GM18951 (cell line): Measurements from ENCODE around the gene RNPC3.
"Not testable (repeated sequence)": the region's sequence is repeated elsewhere in the genome, so short reads cannot be mapped to it uniquely, and the experiment has no call there.

Experiments
- POLR2A ChIP-seq: IDR thresholded peaks from 4 replicates; pipeline ENCODE4 v1.6.1; 2011; ENCODE audit warnings: mild to moderate bottlenecking; ENCODE audit not compliant: insufficient read length, insufficient read depth; ENCODE audit errors: extremely low read depth
- in situ Hi-C: fragments of 300-500 bp; cut with MboI; formaldehyde crosslinking; loops from one replicate; pipeline ENCODE4 v1.12.0; 2022; ENCODE audit warnings: low sequenced_read_pairs, mixed read lengths, inconsistent platforms; ENCODE audit not compliant: unreplicated experiment

The RNPC3 gene

GRCh38 chr1:103520822-103521221 lies 4.7 kb upstream of the RNPC3 start:
- TF ChIP-seq POLR2A = no peak
- in situ Hi-C loops = loop anchor here (25.0 kb wide), 1 partner anchor 409 kb away; the partner anchor contains the start of gene COL11A1

DNA sequence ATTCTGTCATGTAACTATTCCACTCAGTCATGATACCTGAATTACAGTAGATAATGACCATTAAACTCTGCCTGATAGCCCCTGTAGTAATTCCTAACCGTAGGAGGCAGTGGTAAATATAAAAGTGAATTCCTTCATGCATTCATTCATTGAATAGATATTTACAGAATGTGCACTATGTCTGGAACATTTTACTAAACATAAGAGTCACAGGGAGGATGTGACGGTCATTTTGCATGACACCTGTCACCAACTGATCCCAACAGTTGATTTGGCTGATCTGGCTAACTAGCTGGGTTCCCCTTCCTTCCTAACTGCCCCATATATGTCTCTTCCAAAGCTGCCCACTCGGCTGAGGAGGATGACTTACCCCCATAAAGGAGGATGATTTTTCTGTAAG lies 2.2 kb upstream of the RNPC3 start:
- in situ Hi-C loops = loop anchor here (25.0 kb wide), 1 partner anchor 411 kb away; the partner anchor contains the start of gene COL11A1

GRCh38 chr1:103525114-103525606 lies 339 bp upstream of the RNPC3 start:
- no peak for TF ChIP-seq POLR2A
- in situ Hi-C loops = no loop called here

More for the DNA sequence above, 2.2 kb upstream of the RNPC3 start:
- TF ChIP-seq POLR2A = no peak

- in situ Hi-C loops = no loop called here
- TF ChIP-seq POLR2A = no peak
Observed at GRCh38 chr1:103527331-103527730, 1.8 kb downstream of the RNPC3 start.

GRCh38 chr1:103529746-103530145 lies 4.2 kb downstream of the RNPC3 start:
- no peak for TF ChIP-seq POLR2A
- in situ Hi-C loops = no loop called here

GRCh38 chr1:103538226-103538625 lies 12.7 kb downstream of the RNPC3 start:
- TF ChIP-seq POLR2A = no peak
- in situ Hi-C loops = no loop called here

- no peak for TF ChIP-seq POLR2A
Observed at GRCh38 chr1:103541431-103541830, 15.9 kb downstream of the RNPC3 start.

DNA sequence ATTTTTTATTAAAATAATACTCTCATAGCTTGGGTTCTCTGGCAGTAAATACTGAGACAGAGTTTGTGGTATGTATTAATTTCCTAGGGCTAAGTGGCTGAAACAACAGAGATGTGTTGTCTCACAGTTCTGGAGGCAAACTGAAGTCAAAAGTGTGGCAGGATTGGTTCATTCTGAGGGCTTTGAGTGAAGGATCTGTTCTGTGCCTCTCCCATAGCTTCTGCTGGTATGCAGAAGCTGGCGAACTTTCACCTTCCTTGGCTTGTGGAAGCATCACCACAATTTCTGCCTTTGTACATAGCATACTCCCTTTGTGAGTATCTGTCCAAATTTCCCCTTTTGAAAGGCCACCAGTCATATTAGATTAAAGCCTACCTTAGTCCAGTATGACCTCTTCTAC lies 21.0 kb downstream of the RNPC3 start:
- in situ Hi-C loops = no loop called here
- no peak for TF ChIP-seq POLR2A

More at GRCh38 chr1:103541431-103541830, 15.9 kb downstream of the RNPC3 start:
- in situ Hi-C loops = no loop called here

DNA sequence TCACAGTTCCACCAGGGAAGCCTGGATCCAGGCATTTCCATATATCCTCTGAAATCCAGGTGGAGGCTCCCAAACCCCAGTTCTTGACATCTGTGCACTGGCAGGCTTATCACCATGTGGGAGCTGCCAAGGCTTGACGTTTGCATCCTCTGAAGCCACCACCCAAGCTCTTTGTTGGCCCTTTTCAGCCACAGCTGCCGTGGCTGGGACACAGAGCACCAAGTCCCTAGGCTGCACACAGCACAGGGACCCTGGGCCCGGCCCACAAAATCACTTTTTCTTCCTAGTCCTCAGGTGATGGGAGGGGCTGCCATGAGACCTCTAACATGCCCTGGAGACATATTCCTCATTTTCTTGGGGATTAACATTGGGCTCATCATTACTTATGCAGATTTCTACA lies 22.3 kb downstream of the RNPC3 start:
- no peak for TF ChIP-seq POLR2A

DNA sequence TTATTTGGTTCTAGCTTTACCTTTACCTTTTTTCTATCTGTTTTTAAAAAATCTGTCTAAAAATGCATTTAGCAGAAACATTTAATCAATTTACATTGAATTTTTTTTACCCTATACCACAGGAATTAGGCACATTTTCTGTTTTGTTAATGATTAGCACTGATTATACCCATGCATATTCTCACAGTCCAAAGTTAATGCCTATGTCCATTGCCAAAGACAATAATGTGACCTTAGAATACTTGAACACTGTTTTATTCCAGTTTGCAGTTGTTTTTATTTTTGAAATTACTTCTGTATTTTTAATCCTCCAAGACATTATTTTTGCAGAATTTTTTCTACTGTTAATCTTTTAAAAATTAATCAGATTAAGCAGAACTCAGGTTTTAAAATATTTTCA lies 34.9 kb downstream of the RNPC3 start:
- in situ Hi-C loops = no loop called here
- no peak for TF ChIP-seq POLR2A

More for the DNA sequence above, 22.3 kb downstream of the RNPC3 start:
- in situ Hi-C loops = no loop called here

GRCh38 chr1:103561124-103561523 lies 35.6 kb downstream of the RNPC3 start:
- in situ Hi-C loops = not testable (repeated sequence)

DNA sequence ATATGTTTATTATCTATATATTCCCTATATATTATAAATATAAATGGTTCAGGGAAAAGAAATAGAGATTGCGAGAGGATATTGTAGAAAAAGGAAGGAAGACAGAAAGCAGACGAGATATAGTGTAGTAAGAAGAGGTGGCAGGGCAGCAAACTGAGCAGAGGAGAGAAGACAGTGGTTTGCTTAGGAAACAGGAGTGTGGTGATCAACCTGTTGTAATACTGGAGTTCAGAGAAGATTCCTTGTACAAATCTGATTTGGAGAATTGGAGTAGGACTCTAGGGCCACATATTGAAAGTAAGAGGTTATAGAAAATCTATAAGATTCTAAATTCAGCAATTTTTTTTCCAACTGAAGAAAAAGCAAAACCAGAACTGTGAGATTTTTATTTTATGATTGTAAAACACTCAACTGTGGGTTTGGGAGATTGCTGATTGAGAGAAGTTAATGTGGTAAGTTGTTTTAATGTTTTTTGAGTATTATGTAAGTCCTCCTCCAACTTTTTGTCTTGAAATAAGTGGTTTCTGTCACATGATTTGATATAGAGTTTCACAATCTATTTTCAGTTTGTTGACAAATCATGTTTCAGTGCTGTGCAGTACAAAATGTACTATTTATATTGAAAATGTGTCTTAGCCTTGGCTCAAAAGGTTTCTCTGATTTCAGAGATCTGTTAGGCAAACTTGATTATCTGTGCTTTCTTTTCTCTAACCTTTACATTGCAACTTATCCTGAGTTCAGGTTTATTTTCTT lies 36.3 kb downstream of the RNPC3 start:
- TF ChIP-seq POLR2A = no peak
- in situ Hi-C loops = no loop called here

GRCh38 chr1:103563056-103563455 lies 37.6 kb downstream of the RNPC3 start:
- in situ Hi-C loops = no loop called here
- TF ChIP-seq POLR2A = no peak

DNA sequence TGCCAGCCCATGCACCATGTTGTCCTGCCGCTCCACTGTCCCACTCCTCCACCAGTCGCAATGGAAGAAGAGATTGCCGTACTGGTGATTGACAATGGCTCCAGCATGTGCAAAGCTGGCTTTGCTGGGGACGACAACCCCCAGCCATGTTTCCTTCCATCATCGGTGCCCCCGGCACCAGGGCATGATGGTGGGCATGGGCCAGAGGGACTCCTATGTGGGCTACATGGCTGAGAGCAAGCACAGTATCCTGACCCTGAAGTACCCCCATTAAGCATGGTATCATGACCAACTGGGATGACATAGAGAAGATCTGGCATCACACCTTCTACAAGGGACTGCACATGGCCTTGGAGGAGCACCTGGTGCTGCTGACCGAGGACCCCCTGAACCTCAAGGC lies 44.0 kb downstream of the RNPC3 start:
- in situ Hi-C loops = no loop called here
- TF ChIP-seq POLR2A = no peak

DNA sequence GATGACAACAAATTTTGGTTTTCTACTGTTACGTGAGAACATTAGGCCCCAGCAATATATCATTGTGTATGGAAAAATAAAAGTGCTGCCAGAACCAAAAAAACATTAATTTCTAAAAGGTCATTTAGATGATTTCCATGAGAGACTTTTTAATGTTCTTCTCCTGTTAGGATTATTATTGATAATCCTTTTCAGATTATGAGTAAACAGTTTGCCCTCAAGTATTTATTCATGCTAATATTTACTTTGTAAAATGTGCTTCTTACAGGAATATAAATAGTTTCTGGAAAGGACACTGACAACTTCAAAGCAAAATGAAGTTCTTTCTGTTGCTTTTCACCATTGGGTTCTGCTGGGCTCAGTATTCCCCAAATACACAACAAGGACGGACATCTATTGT lies 45.8 kb downstream of the RNPC3 start, which contains the start of gene AMY2B:
Gene AMY2B (plus strand): TSS at position 301 of the 400 bp plus-strand sequence. CDS start 14 bp downstream, at position 315.
- in situ Hi-C loops = not testable (repeated sequence)
